ENCODE data around the gene JARID2.

Gene JARID2

DNA sequence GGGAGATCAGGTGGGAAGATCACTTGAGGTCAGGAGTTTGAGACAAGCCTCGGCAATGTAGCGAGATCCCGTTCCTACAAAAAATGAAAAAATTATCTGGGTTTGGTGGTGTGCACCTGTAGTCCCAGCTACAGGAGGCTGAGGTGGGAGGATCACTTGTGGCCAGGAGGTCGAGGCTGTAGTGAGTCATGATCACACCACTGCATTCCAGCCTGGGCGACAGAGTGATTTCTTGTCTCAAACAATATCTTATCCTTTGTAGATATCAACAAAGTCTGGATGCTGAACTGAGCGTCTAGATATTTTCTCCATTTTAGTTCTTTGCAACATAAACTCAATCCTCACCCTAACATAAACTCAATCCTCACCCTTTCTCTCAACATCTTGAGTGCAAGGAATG is 219.3 kb downstream of the JARID2 start:
- no peaks in the 10 kb centered on the region for H4K20me1 ChIP-seq (ENCODE audit: low read depth, low read length)
- no peaks in the 10 kb centered on the region for H3K9me3 ChIP-seq (ENCODE audit: insufficient read depth, low read length)
- H3K9me2 ChIP-seq (replicated peaks; ENCODE audit: insufficient read depth, low read length): no peaks in the 10 kb centered on the region
- no peaks in the 10 kb centered on the region for H3K79me2 ChIP-seq (ENCODE audit: insufficient read depth, low read length)
- H3K9ac ChIP-seq (ENCODE audit: low read length): no peak overlapping the region
- no peaks in the 10 kb centered on the region for H3K36me3 ChIP-seq (ENCODE audit: low read length)
- H3F3A ChIP-seq (ENCODE audit: insufficient read depth): no peaks in the 10 kb centered on the region
- no peak overlapping the region for H3K4me2 ChIP-seq (ENCODE audit: low read depth, low read length, poor library complexity, severe bottlenecking)
- no peak overlapping the region for H3K27ac ChIP-seq (ENCODE audit: low read depth, low read length)
- TF ChIP-seq EZH2phosphoT487 (conservative IDR thresholded peaks at IDR 0.05; ENCODE audit: low read length): no peak
- TF ChIP-seq, protein P1, sequence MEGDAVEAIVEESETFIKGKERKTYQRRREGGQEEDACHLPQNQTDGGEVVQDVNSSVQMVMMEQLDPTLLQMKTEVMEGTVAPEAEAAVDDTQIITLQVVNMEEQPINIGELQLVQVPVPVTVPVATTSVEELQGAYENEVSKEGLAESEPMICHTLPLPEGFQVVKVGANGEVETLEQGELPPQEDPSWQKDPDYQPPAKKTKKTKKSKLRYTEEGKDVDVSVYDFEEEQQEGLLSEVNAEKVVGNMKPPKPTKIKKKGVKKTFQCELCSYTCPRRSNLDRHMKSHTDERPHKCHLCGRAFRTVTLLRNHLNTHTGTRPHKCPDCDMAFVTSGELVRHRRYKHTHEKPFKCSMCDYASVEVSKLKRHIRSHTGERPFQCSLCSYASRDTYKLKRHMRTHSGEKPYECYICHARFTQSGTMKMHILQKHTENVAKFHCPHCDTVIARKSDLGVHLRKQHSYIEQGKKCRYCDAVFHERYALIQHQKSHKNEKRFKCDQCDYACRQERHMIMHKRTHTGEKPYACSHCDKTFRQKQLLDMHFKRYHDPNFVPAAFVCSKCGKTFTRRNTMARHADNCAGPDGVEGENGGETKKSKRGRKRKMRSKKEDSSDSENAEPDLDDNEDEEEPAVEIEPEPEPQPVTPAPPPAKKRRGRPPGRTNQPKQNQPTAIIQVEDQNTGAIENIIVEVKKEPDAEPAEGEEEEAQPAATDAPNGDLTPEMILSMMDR (IDR thresholded peaks at IDR 0.05; ENCODE audit: insufficient read depth, low read length, poor library complexity, severe bottlenecking): no peak
- no peaks in the 10 kb centered on the region for H3K27me3 ChIP-seq (ENCODE audit: low read length)
- H3K4me3 ChIP-seq (ENCODE audit: insufficient read depth, low read length, poor library complexity, severe bottlenecking): no peak overlapping the region
- H2AFZ ChIP-seq (ENCODE audit: low read depth, low read length, severe bottlenecking): no peak overlapping the region

GRCh38 chr6:15470746-15471145 is 224.9 kb downstream of the JARID2 start:
- Histone ChIP-seq H3F3A (ENCODE audit: insufficient read depth) (no peaks in the 10 kb centered on the region), H3K4me2 (ENCODE audit: low read depth, low read length, poor library complexity, severe bottlenecking) (no peak overlapping the region), H3K4me3 (ENCODE audit: insufficient read depth, low read length, poor library complexity, severe bottlenecking) (no peak overlapping the region), H3K9me2 (replicated peaks; ENCODE audit: insufficient read depth, low read length) (no peaks in the 10 kb centered on the region), H3K27ac (ENCODE audit: low read depth, low read length) (no peak overlapping the region), H3K27me3 (ENCODE audit: low read length) (no peaks in the 10 kb centered on the region), H3K9me3 (ENCODE audit: insufficient read depth, low read length) (no peaks in the 10 kb centered on the region), H4K20me1 (ENCODE audit: low read depth, low read length) (no peaks in the 10 kb centered on the region), H3K9ac (ENCODE audit: low read length) (no peak overlapping the region), H2AFZ (ENCODE audit: low read depth, low read length, severe bottlenecking) (no peak overlapping the region), H3K36me3 (ENCODE audit: low read length) (no peaks in the 10 kb centered on the region), H3K79me2 (ENCODE audit: insufficient read depth, low read length) (no peaks in the 10 kb centered on the region)
- TF ChIP-seq EZH2phosphoT487 (conservative IDR thresholded peaks at IDR 0.05; ENCODE audit: low read length): no peak
- TF ChIP-seq, protein P1 (IDR thresholded peaks at IDR 0.05; ENCODE audit: insufficient read depth, low read length, poor library complexity, severe bottlenecking): no peak

- Histone ChIP-seq H3K36me3 (ENCODE audit: low read length) (no peaks in the 10 kb centered on the region), H3K27ac (ENCODE audit: low read depth, low read length) (no peak overlapping the region)
- TF ChIP-seq, protein P1 (IDR thresholded peaks at IDR 0.05; ENCODE audit: insufficient read depth, low read length, poor library complexity, severe bottlenecking): no peak
- TF ChIP-seq EZH2phosphoT487 (conservative IDR thresholded peaks at IDR 0.05; ENCODE audit: low read length): no peak
These were observed 226.8 kb downstream of the JARID2 start for GRCh38 chr6:15472621-15473020.

More at GRCh38 chr6:15472621-15473020, 226.8 kb downstream of the JARID2 start:
- Histone ChIP-seq H4K20me1 (ENCODE audit: low read depth, low read length) (no peaks in the 10 kb centered on the region), H2AFZ (ENCODE audit: low read depth, low read length, severe bottlenecking) (no peak overlapping the region), H3K27me3 (ENCODE audit: low read length) (no peaks in the 10 kb centered on the region), H3K4me2 (ENCODE audit: low read depth, low read length, poor library complexity, severe bottlenecking) (no peak overlapping the region), H3K79me2 (ENCODE audit: insufficient read depth, low read length) (no peaks in the 10 kb centered on the region), H3K9me2 (replicated peaks; ENCODE audit: insufficient read depth, low read length) (no peaks in the 10 kb centered on the region), H3K9ac (ENCODE audit: low read length) (no peak overlapping the region), H3K4me3 (ENCODE audit: insufficient read depth, low read length, poor library complexity, severe bottlenecking) (no peak overlapping the region), H3F3A (ENCODE audit: insufficient read depth) (no peaks in the 10 kb centered on the region), H3K9me3 (ENCODE audit: insufficient read depth, low read length) (no peaks in the 10 kb centered on the region)

Data from SU-DHL-6 (cell line).